ENCODE measurements around the gene EFCAB6. TPM values are rescaled to one million over a fixed set of nuclear protein-coding genes. Genes with fewer than 3 reads are reported as not detected.

Gene EFCAB6
- total RNA-seq, 4 donors from 2014 or later: 1.1 to 3.8 (median 2.7) TPM

- 93 to 96% methylated on average over 3 of the region's 4 CpGs for WGBS, 2 donors (ENCODE audit: low coverage in 1 of 2)
- TF ChIP-seq POLR2AphosphoS5 (IDR thresholded peaks at IDR 0.05) (no peak), EP300 (IDR thresholded peaks at IDR 0.05) (no peak)
- H3K27me3 ChIP-seq: peaks cover 14% of the 10 kb centered on the region
- H3K27ac ChIP-seq: no peak overlapping the region
- H3K9me3 ChIP-seq: no peaks in the 10 kb centered on the region
- no peaks in the 10 kb centered on the region for H3K36me3 ChIP-seq
- H3K4me3 ChIP-seq: no peak overlapping the region
- no peaks in the 10 kb centered on the region for H3K4me1 ChIP-seq
- ATAC-seq: no peak
Observed at GRCh38 chr22:43737150-43737828, 74.8 kb downstream of the EFCAB6 start.

GRCh38 chr22:43736651-43737050 lies 75.5 kb downstream of the EFCAB6 start:
- Histone ChIP-seq H3K4me1 (no peaks in the 10 kb centered on the region), H3K36me3 (no peaks in the 10 kb centered on the region), H3K9me3 (no peaks in the 10 kb centered on the region), H3K27ac (no peak overlapping the region), H3K27me3 (peaks cover 14% of the 10 kb centered on the region), H3K4me3 (no peak overlapping the region)
- no peak for TF ChIP-seq POLR2AphosphoS5 (IDR thresholded peaks at IDR 0.05)
- TF ChIP-seq CTCF (IDR thresholded peaks at IDR 0.05): no peak
- TF ChIP-seq POLR2A (IDR thresholded peaks at IDR 0.05): no peak
- no peak for TF ChIP-seq EP300 (IDR thresholded peaks at IDR 0.05)
- WGBS, 2 donors (ENCODE audit: low coverage in 1 of 2): 88 to 90% methylated on average over 7 of the region's 7 CpGs
- no peak for ATAC-seq

GRCh38 chr22:43734370-43735150 lies 77.5 kb downstream of the EFCAB6 start:
- no peaks in the 10 kb centered on the region for H3K27me3 ChIP-seq
- H3K4me3 ChIP-seq: no peak overlapping the region
- no peaks in the 10 kb centered on the region for H3K36me3 ChIP-seq
- H3K9me3 ChIP-seq: no peaks in the 10 kb centered on the region
- no peak for ATAC-seq
- WGBS, 2 donors (ENCODE audit: low coverage in 1 of 2): 76 to 81% methylated on average over 6 to 9 of the region's 9 CpGs
- H3K27ac ChIP-seq: no peak overlapping the region
- H3K4me1 ChIP-seq: no peaks in the 10 kb centered on the region
- TF ChIP-seq POLR2AphosphoS5 (IDR thresholded peaks at IDR 0.05) (no peak), POLR2A (IDR thresholded peaks at IDR 0.05) (no peak), EP300 (IDR thresholded peaks at IDR 0.05) (no peak), CTCF (IDR thresholded peaks at IDR 0.05) (no peak)

GRCh38 chr22:43733138-43733537 lies 79.0 kb downstream of the EFCAB6 start:
- Histone ChIP-seq H3K27me3 (no peaks in the 10 kb centered on the region), H3K36me3 (no peaks in the 10 kb centered on the region), H3K4me3 (no peak overlapping the region), H3K27ac (no peak overlapping the region), H3K9me3 (no peaks in the 10 kb centered on the region), H3K4me1 (no peaks in the 10 kb centered on the region)
- 56 to 82% methylated on average over 2 of the region's 2 CpGs for WGBS, 2 donors (ENCODE audit: low coverage in 1 of 2)
- no peak for ATAC-seq
- TF ChIP-seq POLR2A (IDR thresholded peaks at IDR 0.05) (no peak), POLR2AphosphoS5 (IDR thresholded peaks at IDR 0.05) (no peak), EP300 (IDR thresholded peaks at IDR 0.05) (no peak), CTCF (IDR thresholded peaks at IDR 0.05) (no peak)

GRCh38 chr22:43731988-43732387 lies 80.1 kb downstream of the EFCAB6 start:
- Histone ChIP-seq H3K9me3 (no peaks in the 10 kb centered on the region), H3K36me3 (no peaks in the 10 kb centered on the region), H3K27ac (no peak overlapping the region), H3K4me1 (no peaks in the 10 kb centered on the region), H3K27me3 (no peaks in the 10 kb centered on the region), H3K4me3 (no peak overlapping the region)
- no peak for TF ChIP-seq EP300 (IDR thresholded peaks at IDR 0.05)
- no peak for TF ChIP-seq POLR2A (IDR thresholded peaks at IDR 0.05)
- TF ChIP-seq POLR2AphosphoS5 (IDR thresholded peaks at IDR 0.05): no peak
- no peak for TF ChIP-seq CTCF (IDR thresholded peaks at IDR 0.05)
- 40 to 57% methylated on average over 2 to 5 of the region's 5 CpGs for WGBS, 2 donors (ENCODE audit: low coverage in 1 of 2)
- ATAC-seq: no peak

Data from gastroesophageal sphincter (tissue), 4 donors.